OCI-LY7 (cell line): ENCODE data around the gene THYN1.

Experiments used
- EZH2phosphoT487 ChIP-seq: fragments of 200-600 bp; sonication (generic); IDR thresholded peaks from 2 replicates; pipeline ENCODE4 v1.6.1; 2018; ENCODE audit warnings: low read depth, borderline replicate concordance, mild to moderate bottlenecking, mixed run types, antibody characterized with exemption, low read length, moderate library complexity, mixed read lengths
- TF ChIP-seq, protein P1 (sequence below): fragments of 200-600 bp; sonication (generic); conservative IDR thresholded peaks from 2 replicates; pipeline ENCODE4 v1.5.1; 2014; ENCODE audit warnings: mild to moderate bottlenecking, antibody characterized with exemption, low read length, moderate library complexity, mixed read lengths

DNA sequence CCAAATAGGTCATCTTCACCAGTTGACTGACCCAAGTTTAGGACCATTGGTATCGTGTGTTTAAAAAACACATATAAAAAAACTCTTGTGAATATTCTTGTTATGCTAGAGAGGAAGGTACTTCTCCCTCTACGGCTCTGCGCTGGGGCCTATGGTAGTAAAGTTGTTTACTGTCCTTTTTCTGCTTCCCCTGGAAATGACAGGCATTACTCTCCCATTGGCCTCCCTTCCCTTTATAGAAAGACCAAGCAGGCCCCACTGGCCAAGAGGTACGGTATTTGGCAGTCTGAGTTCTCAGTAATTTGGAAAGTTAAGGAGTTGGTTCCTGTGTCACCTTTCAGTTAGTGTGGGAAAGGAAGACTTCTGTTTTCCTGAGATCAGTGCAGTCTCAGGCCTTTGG, 6.5 kb downstream of the THYN1 start:
- no peak for TF ChIP-seq EZH2phosphoT487
- TF ChIP-seq, protein P1, sequence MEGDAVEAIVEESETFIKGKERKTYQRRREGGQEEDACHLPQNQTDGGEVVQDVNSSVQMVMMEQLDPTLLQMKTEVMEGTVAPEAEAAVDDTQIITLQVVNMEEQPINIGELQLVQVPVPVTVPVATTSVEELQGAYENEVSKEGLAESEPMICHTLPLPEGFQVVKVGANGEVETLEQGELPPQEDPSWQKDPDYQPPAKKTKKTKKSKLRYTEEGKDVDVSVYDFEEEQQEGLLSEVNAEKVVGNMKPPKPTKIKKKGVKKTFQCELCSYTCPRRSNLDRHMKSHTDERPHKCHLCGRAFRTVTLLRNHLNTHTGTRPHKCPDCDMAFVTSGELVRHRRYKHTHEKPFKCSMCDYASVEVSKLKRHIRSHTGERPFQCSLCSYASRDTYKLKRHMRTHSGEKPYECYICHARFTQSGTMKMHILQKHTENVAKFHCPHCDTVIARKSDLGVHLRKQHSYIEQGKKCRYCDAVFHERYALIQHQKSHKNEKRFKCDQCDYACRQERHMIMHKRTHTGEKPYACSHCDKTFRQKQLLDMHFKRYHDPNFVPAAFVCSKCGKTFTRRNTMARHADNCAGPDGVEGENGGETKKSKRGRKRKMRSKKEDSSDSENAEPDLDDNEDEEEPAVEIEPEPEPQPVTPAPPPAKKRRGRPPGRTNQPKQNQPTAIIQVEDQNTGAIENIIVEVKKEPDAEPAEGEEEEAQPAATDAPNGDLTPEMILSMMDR: no peak
